Heart left ventricle (tissue), 16 donors: ENCODE measurements around the gene NCL. TPM values are rescaled to one million over a fixed set of nuclear protein-coding genes. Genes with fewer than 3 reads are reported as not detected.

ENCODE experiments used
- ATAC-seq, 4 donors: fragments of 200-7000 bp; cut with Tn5 transposase; one replicate each; pipeline ENCODE4 v1.9.1; 2020 to 2022; ENCODE audit warnings: moderate library complexity in 4 of 4, mild to moderate bottlenecking in 3 of 4, moderate number of reproducible peaks in 1 of 4
- DNase-seq, 5 donors: peaks; one replicate each; pipeline ENCODE4 v3.0.0-alpha.2; 2020
- H3K27ac ChIP-seq, 12 donors: fragments of 200-600 bp; sonication (generic) in 4 of 12; one replicate each; pipeline versions ENCODE4 v1.5.0 to v1.8.0; 2016 to 2022; ENCODE audit warnings: mild to moderate bottlenecking in 2 of 12
- H3K27me3 ChIP-seq, 9 donors: fragments of 200-600 bp; sonication (generic) in 2 of 9; one replicate each; pipeline versions ENCODE4 v1.5.1 to v1.8.0; 2016 to 2022; ENCODE audit warnings: mild to moderate bottlenecking in 3 of 9
- H3K36me3 ChIP-seq, 9 donors: fragments of 200-600 bp; sonication (generic) in 2 of 9; one replicate each; pipeline versions ENCODE4 v1.5.0 to v1.8.0; 2018 to 2022; ENCODE audit warnings: mild to moderate bottlenecking in 2 of 9
- H3K4me1 ChIP-seq, 12 donors: fragments of 200-600 bp; sonication (generic) in 4 of 12; one replicate each; pipeline versions ENCODE4 v1.5.0 to v1.8.0; 2016 to 2022; ENCODE audit warnings: mild to moderate bottlenecking in 3 of 12
- H3K4me3 ChIP-seq, 12 donors: fragments of 200-600 bp; sonication (generic) in 4 of 12; one replicate each; pipeline versions ENCODE4 v1.5.0 to v1.8.0; 2017 to 2022; ENCODE audit warnings: mild to moderate bottlenecking in 9 of 12, moderate library complexity in 4 of 12
- H3K9me3 ChIP-seq, 12 donors: fragments of 200-600 bp; sonication (generic) in 4 of 12; one replicate each; pipeline versions ENCODE4 v1.5.0 to v1.8.0; 2016 to 2022; ENCODE audit warnings: mild to moderate bottlenecking in 1 of 12
- POLR2A ChIP-seq, 2 donors: fragments of 450-650 bp; IDR thresholded peaks; one replicate each; pipeline ENCODE4 v1.6.1; 2017; ENCODE audit warnings: antibody characterized with exemption in 2 of 2, mild to moderate bottlenecking in 2 of 2, moderate library complexity in 2 of 2
- WGBS, 4 donors: extraction: QIAGEN DNeasy Blood & Tissue Kit in 2 of 4; methylation state at CpG; one replicate each; pipeline versions ENCODE4 v1.1.5 to v1.1.7; 2013 to 2018; 5-methylcytosine and 5-hydroxymethylcytosine counted together
- intact Hi-C, 10 donors: fragments of 100-400 bp; cut with DNase I; formaldehyde crosslinking; loops; one replicate each; pipeline versions ENCODE4 v1.11.1 to v1.14.2; 2022
- polyA plus RNA-seq, 2 donors: library from polyadenylated mRNA; stranded (reverse); fragments of 200-250 nt; gene quantifications; one replicate each; pipeline ENCODE4 v1.2.3, GENCODE V29; 2013
- total RNA-seq, 9 donors: library from RNA; depleted of rRNA in 2 of 9; stranded (reverse); fragments of >200 nt in 2 of 9; fragmentation: NEBNext Ultra II Directional in 3 of 9; extraction: Animal tissue kit (Norgen Biotek cat#: 25700) in 3 of 9; gene quantifications; one replicate each; pipeline versions ENCODE4 v1.1.0 to v1.2.4, GENCODE V29; 2016 to 2023
- TF ChIP-seq, protein P1 (sequence below), 12 donors: fragments of 200-600 bp; sonication (generic) in 4 of 12; IDR thresholded peaks; one replicate each; pipeline versions ENCODE4 v1.5.0 to v1.8.0; 2018 to 2022; ENCODE audit warnings: antibody characterized with exemption in 12 of 12, mild to moderate bottlenecking in 5 of 12
- donor health status: ischemic (EF 13 %, LVEDD 7.1; RV severe dilation, severe dysfunction).
- donor health status: healthy with polysubstance abuse.
- donor health status: DM: no; HTN: yes; CAD: no.
- donor health status: DM: no; HTN: no; CAD: no.
- donor health status: ischemic (EF 25% LVEDD 6.9; RV normal size, moderate dysfunction).
- donor health status: ischemic (EF 25% LVEDD 5.7; RV mildly dilated, moderate dysfunction).
- donor health status: healthy.
- donor health status: DM: yes; HTN: yes; CAD: no.
- donor health status: ischemic (EF 35%, LVEDD 5.7; RV mildly dilated, moderate dysfunction).
- donor health status: nonischemic (EF 11% LVEDD 7.7; RV severe dilation, severe dysfunction).
- donor health status: DM: yes; HTN: yes; CAD: no.
- donor health status: PGD.
- donor health status: ischemic (EF 29% LVEDD 5.4; RV normal size, mild dysfunction).
- donor health status: nonischemic (EF 23%, LVEDD 6.1; RV moderate dilation, normal function).

Gene NCL
- total and polyA plus RNA-seq, 11 donors: 60.9 to 352 (median 274) TPM

DNA sequence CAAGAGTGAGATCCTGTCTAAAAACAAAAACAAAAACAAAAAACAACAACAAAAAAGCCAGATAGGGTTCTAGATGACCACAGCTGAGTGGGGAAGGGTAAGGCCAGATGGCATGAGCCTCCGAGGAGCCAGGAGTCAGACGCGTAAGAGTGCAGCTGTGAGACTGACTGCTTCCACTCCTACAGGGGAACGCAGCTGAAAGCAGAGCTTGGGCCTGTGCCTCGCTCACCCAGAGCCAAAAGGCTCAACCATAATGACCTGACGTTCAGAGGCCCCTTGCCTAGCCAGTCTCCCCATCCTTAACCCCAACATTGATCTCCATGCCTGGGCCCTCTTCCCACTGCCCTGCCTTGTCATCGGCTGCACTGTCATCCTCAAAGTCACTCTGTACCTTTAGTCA lies 26.5 kb upstream of the NCL start:
- intact Hi-C loops: no loop called here
- DNase-seq (no peak), ATAC-seq (no peak)
- Histone ChIP-seq H3K36me3 (no peaks in the 10 kb centered on the region), H3K9me3 (no peaks in the 10 kb centered on the region), H3K27me3 (no peaks in the 10 kb centered on the region), H3K4me1 (no peaks in the 10 kb centered on the region), H3K27ac (no peak overlapping the region), H3K4me3 (no peak overlapping the region)
- 88 to 96% (median 92%) methylated on average over 7 of the region's 7 CpGs for WGBS, 4 donors
- TF ChIP-seq POLR2A (IDR thresholded peaks at IDR 0.05): no peak
- TF ChIP-seq, protein P1, sequence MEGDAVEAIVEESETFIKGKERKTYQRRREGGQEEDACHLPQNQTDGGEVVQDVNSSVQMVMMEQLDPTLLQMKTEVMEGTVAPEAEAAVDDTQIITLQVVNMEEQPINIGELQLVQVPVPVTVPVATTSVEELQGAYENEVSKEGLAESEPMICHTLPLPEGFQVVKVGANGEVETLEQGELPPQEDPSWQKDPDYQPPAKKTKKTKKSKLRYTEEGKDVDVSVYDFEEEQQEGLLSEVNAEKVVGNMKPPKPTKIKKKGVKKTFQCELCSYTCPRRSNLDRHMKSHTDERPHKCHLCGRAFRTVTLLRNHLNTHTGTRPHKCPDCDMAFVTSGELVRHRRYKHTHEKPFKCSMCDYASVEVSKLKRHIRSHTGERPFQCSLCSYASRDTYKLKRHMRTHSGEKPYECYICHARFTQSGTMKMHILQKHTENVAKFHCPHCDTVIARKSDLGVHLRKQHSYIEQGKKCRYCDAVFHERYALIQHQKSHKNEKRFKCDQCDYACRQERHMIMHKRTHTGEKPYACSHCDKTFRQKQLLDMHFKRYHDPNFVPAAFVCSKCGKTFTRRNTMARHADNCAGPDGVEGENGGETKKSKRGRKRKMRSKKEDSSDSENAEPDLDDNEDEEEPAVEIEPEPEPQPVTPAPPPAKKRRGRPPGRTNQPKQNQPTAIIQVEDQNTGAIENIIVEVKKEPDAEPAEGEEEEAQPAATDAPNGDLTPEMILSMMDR (IDR thresholded peaks at IDR 0.05): no peak

DNA sequence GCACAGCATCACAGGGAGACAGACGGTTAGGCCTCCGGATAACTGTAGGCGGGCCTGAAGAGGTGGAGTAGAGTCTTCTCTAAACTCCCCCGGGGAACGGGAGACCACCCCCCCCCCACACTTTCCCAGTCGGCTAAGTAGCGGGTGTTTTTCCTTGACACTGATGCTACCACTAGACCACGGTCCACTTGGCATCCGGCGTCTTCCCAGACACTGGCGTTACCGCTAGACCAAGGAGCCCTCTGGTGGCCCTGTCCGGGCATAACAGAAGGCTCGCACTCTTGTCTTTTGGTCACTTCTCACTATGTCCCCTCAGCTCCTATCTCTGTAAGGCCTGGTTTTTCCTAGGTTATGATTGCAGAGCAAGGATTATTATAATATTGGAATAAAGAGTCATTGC lies 25.7 kb upstream of the NCL start:
- intact Hi-C loops: loop anchor here in 1 of 10 donors (10.0 kb wide), 1 partner anchor 65 kb away; no protein-coding TSS in a partner anchor
- ATAC-seq (no peak), DNase-seq (no peak)
- Histone ChIP-seq H3K27ac (no peak overlapping the region), H3K27me3 (no peaks in the 10 kb centered on the region), H3K4me1 (no peaks in the 10 kb centered on the region), H3K36me3 (no peaks in the 10 kb centered on the region), H3K4me3 (no peak overlapping the region), H3K9me3 (no peaks in the 10 kb centered on the region)
- TF ChIP-seq POLR2A (IDR thresholded peaks at IDR 0.05): no peak
- TF ChIP-seq, protein P1 (IDR thresholded peaks at IDR 0.05): peak in 6 of 12 donors; percentile 12 to 33 (median 24)
- WGBS, 4 donors: 74 to 89% (median 85%) methylated on average over 13 to 14 of the region's 14 CpGs

DNA sequence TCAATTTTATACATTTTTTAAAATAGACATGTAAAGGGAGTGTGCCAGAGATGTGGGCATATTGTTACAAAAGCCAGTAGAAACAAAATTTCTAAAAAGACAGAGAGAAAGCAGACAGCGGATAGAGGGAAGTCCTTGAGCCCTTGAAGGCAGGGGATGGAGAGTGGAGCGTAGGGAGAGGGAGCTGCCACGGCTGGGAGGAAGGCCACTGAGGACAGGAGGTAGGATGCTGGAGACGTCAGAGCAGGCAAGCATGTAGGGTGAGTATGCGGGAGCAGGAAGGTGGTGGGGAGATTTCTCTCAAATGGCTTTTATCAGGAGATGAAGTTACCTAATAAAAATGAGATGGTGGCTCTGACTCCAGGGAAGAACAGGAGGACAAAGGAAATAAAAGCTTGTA lies 24.0 kb upstream of the NCL start:
- H3K36me3 ChIP-seq: no peaks in the 10 kb centered on the region
- peaks cover 0 to under 1% (median 0%) of the 10 kb centered on the region in 12 donors for H3K4me1 ChIP-seq
- no peaks in the 10 kb centered on the region for H3K27me3 ChIP-seq
- intact Hi-C loops: loop anchor here in 1 of 10 donors (10.0 kb wide), 1 partner anchor 66 kb away; no protein-coding TSS in a partner anchor
- H3K9me3 ChIP-seq: no peaks in the 10 kb centered on the region
- ATAC-seq: no peak
- H3K4me3 ChIP-seq: no peak overlapping the region
- DNase-seq: no peak
- no peak for TF ChIP-seq POLR2A (IDR thresholded peaks at IDR 0.05)
- TF ChIP-seq, protein P1 (IDR thresholded peaks at IDR 0.05): no peak
- H3K27ac ChIP-seq: no peak overlapping the region
- WGBS, 4 donors: 74 to 88% (median 84%) methylated on average over 5 of the region's 5 CpGs

DNA sequence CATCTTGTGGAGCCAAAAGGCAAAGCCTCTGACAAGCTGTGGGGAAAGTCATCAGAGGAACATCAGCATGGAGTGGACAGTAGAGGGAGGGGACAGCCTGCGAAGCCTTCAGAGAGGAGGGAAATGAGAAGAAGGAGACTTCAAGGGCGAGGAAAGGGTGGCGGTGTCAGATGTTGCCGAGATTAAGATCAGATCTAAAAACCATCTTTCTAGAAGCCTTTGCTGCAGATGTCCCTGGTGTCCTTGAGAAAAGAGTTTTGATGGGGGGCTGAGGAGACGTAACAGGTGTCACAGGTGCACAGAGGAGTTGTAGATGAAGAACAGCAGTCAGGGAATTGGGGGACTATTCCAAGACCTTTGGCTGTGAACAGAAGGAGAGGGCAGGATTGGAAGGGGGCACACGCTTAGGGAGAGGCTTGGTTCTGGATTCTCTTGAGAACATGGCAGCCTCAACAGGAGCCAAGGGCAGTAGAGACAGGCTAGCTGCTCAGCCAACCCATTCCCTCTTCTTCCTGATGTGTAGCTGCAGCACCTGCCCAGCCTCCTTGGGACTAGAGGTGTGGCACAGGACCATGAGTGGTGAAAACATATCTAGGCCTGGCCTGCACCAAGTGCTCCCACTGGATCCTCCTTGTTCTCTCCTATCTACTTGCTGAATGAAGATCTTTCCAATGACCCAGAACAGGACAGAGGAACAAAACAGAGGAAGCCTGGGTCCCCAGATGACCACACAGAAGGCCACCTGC lies 22.7 kb upstream of the NCL start:
- 88 to 90% (median 89%) methylated on average over 6 of the region's 6 CpGs for WGBS, 4 donors
- DNase-seq (no peak), ATAC-seq (no peak)
- intact Hi-C loops: loop anchor here in 1 of 10 donors (10.0 kb wide), 1 partner anchor 68 kb away; no protein-coding TSS in a partner anchor
- Histone ChIP-seq H3K9me3 (no peaks in the 10 kb centered on the region), H3K27me3 (no peaks in the 10 kb centered on the region), H3K4me1 (peaks cover 0 to 12% (median 0%) of the 10 kb centered on the region in 12 donors), H3K27ac (no peak overlapping the region), H3K36me3 (no peaks in the 10 kb centered on the region), H3K4me3 (no peak overlapping the region)
- no peak for TF ChIP-seq POLR2A (IDR thresholded peaks at IDR 0.05)
- TF ChIP-seq, protein P1 (IDR thresholded peaks at IDR 0.05): no peak
